Hematopoietic multipotent progenitor cell treated with erythropoietin and hydrocortisone succinate and interleukin-3 and kit ligand, for 6 days (in vitro differentiated cells): ENCODE results near the gene SOWAHA.

Source experiments
- DNase-seq: peaks from one replicate; pipeline ENCODE4 v3.0.0-alpha.2; 2015

Gene SOWAHA

DNA sequence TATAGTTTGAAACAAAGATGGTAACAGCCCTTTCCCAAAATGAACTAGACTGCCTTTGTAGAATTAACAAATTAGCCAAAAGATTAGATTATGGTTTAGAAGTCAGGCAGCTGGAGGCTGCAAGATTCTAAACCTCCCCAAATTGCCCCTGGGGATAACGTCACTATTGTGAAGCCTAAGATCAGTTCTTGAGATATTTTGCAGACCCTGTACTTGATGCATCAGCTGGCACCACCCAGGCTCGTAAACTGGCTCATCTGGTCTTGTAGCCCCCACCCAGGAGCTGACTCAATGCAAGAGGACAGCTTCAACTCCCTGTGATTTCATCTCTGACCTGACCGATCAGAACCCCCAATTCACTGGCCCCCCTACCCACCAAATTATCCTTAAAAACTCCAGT, 4.2 kb upstream of the SOWAHA start:
- DNase-seq, result no peak

DNA sequence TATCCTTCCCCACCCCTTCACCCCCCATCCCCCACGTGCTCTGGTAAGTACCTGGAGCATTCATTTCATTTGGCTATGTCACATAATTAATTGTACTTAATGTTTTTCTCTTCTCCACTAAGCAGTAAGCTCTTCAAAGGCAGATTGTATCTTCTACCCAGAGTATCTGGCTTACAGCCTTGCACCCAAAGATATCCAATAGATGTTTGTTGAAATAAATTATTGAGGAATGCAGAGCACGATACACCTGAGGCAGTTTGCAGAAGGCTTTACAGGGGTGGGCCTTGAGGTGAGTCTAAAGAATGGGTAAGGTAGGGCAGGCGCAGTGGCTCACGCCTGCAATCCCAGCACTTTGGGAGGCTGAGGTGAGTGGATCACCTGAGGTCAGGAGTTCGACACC, 2.5 kb upstream of the SOWAHA start:
- no peak for DNase-seq

DNA sequence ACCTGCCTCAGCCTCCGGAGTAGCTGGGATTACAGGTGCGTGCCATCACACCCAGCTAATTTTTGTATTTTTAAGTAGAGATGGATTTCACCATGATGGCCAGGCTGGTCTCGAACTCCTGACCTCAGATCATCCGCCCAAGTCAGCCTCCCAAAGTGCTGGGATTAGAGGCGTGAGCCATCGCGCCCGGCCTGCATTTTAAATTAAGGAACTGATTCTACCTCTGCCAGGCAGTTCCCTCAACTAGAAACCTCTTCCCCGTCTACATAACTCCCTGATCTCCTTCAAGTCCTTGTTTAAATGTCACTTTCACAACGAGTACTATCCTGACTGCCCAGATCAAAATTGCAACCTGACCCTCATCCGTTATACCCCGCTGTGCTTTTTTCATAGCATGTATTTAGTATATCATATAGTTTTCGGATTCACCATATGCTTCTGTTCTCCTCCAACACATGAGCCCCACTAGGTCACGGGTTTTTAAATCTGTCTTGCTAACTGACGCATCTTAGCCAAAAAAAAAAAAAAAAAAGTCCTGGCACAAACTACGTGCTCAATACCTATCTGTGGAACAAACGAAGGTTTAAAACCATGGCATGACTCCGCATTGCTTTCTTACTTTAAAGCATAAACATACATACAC, 858 bp upstream of the SOWAHA start:
- DNase-seq, result no peak

DNA sequence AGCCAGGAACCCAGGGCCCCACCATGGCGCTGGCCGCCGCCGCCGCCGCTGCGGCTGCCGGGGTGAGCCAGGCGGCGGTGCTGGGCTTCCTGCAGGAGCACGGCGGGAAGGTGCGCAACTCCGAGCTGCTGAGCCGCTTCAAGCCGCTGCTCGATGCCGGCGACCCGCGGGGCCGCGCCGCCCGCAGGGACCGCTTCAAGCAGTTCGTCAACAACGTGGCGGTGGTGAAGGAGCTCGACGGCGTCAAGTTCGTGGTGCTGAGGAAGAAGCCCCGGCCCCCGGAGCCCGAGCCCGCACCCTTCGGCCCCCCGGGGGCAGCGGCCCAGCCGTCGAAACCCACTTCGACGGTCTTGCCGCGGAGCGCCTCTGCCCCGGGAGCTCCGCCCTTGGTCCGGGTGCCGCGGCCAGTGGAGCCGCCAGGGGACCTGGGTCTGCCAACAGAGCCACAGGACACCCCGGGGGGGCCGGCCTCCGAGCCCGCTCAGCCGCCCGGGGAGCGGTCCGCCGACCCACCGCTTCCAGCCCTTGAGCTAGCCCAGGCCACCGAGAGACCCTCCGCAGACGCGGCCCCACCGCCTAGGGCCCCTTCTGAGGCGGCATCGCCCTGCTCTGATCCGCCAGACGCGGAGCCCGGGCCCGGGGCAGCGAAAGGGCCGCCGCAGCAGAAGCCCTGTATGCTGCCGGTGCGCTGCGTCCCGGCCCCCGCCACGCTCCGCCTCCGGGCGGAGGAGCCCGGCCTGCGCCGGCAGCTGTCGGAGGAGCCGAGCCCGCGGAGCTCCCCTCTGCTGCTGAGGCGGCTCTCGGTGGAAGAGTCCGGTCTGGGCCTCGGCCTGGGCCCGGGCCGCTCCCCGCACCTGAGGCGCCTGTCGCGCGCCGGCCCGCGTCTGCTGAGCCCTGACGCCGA, 749 bp downstream of the SOWAHA start:
- DNase-seq, result peak; percentile 35

DNA sequence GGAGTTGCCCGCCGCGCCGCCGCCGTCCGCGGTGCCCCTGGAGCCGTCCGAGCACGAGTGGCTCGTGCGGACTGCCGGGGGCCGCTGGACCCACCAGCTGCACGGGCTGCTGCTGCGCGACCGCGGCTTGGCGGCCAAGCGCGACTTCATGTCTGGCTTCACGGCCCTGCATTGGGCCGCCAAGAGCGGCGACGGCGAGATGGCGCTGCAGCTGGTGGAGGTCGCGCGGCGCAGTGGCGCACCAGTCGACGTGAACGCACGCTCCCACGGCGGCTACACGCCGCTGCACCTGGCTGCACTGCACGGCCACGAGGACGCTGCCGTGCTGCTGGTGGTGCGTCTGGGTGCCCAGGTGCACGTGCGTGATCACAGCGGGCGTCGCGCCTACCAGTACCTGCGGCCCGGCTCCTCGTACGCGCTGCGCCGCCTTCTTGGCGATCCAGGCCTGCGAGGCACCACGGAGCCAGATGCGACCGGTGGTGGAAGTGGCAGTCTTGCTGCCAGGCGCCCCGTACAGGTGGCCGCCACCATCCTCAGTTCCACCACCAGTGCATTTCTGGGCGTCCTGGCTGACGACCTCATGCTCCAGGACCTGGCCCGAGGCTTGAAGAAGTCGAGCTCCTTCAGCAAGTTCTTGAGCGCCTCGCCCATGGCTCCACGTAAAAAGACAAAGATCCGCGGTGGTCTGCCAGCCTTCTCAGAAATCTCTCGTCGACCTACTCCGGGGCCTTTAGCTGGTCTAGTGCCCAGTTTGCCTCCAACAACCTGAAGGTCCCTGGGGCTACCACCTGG, 1.6 kb downstream of the SOWAHA start:
- DNase-seq, result no peak

DNA sequence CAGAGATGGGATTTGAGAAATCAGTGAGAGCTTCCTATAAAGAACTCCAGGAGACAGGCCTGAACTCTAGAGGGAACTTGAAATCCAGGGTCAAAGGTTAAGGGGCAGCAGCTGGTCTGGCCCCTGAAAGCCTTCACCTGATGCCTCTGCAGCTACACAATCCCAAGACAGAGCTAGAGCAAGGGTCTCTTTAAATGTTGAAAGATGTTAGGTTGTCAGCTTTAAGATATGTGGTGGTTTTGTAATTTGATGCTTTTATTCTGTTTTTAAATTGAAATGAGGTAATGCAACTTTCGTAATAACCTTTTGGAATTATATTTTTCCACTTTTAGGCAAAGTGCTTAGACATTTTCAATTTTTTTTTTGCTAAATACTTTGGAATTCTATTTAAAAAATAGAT, 2.4 kb downstream of the SOWAHA start:
- no peak for DNase-seq

DNA sequence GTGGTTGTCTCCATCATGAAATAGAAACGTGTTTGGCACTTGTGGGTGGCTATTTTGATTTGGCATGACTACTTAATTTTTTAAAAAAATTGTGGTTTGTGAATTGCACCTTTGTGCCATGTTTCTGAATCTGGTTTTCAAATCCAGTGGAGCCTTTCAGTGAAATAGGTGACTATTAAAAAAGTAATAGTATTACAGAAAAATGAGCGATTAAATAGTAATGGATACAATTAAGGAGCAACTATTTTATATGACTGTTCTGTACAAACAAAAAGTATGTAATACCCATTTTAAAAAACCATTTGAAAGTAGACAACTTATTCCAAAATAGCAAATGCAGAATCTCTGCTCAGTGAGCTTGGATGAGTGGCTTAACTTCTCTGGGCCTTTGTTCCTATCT, 3.0 kb downstream of the SOWAHA start:
- no peak for DNase-seq

DNA sequence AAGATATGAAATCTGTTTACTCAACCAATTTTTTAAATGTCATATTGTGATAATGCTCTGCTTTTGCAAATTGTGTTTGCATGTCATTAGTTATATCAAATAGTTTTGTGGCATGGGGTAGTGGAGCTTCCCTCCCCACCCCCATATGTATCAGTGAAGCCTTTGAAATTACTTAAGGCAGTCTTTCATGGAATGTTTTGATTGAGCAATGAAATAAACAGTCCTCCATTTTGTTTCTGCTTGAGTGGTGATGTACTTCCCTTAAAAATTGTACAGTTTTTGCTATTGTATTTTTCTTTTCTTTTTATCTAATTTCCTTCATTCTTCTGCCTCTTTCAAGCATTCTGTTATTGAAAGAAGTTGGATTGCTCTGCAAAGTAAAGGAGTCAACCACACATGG, 3.5 kb downstream of the SOWAHA start:
- DNase-seq, result no peak

DNA sequence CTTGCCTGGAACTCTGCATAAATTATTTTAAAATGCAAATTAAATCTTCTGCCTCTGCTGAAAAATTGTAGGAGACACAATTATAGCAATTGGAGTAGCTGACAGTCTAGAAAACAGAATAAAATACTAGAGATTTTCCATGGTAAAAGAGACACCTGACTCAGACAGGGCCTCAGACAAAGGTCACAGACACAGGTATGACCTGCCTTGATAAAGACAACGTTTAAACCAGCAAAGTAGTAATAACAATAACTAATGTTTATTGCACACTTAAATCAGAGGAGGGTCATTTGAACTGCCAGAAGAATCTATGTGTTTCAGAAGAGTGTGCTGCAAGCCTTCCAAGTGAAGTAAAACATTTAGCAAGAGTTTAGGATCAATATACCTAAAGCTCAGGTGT, 3.9 kb downstream of the SOWAHA start:
- no peak for DNase-seq

DNA sequence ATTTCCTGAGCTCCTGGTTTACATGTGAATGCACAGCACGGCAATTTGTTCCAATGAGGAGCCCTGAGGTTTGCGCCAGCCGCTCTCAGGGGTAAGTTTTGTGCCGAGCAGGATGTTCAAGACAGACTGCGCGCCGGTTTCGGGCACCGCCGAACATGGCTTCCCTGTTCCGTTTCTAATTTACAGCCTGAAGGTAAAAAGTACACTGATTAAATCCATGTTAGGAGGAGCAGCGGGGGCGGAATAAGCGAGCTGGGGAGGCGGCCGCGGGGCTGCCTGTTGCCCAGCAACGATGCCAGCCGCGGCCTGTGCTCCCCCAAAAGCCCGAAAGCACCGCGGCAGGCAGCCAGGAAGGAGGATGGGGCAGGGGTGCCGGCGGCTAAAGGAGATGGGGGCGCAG, 6.4 kb downstream of the SOWAHA start:
- no peak for DNase-seq

DNA sequence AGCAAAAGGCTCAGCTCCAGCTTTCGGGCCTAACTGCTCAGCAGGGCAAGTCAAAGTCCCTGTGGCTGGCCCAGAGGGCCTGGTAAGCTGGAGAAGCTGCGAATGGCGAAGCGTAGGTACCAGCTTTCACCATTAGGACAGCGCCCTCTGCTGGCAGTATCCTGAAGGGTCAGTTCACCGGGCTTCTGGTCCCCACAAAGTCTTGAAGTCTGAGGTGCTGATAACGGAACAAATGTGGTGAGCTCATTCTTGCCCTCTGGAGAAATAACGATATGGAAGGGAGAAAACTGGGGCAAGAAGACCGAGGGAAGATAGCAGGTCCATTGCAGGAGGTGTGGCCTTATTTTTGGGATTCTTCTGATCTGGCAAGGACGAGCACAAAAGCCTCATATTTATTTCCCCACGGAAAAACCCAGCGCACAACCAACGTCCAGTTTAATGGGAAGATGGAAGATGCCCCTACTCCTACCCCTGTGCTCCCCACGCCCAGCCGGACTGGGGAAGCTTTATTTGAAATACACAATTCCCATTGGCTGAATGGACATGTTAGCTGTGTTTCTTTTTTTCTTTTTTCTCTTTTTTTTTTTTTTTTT, 7.2 kb downstream of the SOWAHA start:
- DNase-seq, result peak; percentile 98

DNA sequence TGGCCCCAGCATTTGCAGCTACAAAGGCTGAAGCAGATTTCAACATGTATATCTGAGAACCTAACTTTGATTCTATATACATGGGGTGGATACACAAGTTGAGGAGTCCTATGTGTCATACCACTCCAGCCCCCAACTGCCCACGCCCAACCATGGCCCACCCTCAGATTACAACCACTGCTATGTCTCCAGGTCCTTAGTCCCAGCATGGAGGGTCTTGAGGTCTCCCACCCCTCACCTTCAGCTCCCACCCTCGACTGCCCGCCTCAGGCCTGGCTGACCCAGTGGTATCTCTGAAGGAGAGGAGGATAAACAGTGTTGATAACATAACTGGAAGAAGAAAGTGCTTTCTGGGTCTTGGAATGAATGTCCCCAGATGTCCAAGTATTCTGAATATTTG, 8.2 kb downstream of the SOWAHA start:
- no peak for DNase-seq

DNA sequence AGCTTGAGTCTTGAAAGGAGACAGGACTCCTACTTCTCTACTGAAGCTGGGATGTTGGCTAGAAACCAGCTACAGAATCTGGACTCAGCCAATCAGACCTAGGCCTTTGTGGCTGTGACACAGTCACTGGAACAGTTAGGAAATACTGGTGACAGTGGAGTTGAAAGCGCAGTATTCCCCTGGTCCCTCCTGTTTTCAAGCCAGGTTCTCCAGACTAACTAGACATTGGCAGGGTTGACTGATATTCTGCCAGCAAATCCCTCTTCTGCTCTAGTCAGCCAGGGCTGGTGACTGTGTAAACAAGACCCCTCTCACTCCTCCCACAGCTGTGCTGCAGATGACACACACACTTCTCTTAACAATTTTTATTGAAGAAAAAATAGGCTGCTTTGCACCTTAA, 8.7 kb downstream of the SOWAHA start:
- DNase-seq, result no peak

DNA sequence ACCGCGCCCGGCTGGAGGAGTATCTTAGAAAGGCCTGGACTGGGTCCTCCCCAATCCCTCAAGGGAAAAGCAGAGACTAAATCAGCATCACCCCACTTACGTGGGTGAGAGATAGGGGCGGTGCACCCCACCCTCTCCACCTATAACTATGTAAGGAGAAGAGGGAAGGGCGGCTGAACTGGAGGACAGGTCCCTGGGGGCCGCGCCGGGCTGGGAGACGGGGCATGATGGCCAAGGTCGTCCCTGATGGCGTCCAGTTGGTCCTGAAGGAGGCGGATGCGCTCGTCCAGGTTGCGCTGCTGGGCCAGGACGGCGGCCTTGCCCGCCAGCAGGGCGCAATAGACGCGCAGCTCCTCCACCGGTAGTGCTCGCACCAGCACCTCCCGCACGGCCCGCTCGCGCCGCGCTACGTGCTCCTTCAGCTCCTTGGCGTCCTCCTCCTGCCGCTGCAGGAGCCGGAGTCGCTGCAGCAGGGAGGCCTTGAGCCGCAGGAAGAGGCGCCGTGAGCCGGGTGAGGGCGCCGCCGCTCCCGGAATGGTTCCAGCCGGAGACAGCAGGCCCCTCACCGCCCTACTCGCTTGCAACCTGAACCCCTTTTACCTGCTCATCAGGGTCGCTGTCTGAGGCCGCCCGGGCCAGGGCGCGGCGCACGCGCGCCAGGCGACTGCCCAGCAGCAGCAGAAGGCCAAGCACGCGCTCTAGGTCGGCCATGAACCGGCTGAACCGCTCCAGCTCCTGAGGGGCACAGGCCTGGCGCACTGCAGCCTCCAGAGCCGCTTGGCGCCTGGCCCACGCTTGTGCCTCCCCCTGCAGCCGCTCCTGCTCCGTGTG, 9.8 kb downstream of the SOWAHA start:
- DNase-seq, result peak; percentile 51

DNA sequence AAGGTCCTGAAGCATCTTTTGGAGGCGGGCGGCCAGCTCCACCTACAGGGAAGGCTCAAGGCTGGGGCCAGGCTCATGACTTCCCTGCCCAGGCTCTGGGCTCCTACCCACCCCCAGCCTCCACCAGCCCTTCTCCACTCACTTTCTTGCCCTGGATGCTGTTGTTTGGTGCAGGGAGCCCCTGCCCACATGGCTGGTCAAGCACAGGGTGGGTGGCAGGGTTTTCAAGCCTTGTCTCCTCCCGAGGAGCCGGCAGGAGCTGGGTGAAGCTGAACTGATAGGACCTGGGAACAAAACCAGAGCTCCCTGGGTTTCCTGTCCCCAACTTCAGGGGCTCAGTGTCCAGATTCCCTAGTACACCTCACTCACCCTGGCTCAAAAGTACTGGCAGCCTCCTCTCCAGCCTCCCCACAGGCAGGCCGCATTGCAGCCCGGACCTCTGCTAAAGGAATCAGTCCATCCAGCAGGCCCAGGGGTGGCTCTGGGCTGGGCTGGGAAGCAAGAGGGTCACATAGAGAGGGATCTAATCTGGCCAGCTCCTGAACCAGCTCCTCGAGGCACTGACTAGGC, 10.5 kb downstream of the SOWAHA start:
- peak; percentile 42 for DNase-seq

DNA sequence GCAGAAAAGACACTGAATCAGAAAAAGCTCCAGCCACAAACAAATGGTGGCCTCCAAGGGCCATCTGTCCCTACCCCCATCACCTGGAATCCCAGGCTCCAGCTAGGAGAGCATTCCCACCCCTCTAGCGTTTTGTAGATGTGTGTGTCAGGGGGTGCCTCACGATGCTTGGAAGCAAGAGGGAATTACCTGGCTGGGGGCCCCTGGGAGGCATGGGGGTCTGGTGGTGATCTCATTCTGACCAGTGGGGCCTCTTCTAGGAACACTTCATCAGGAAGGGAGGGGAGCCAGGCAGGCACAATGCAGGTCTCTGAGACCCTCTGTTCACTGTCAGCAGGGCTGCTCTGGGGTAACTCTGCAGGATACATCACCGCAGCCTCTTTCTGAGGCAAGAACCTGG, 11.3 kb downstream of the SOWAHA start:
- DNase-seq, result no peak

DNA sequence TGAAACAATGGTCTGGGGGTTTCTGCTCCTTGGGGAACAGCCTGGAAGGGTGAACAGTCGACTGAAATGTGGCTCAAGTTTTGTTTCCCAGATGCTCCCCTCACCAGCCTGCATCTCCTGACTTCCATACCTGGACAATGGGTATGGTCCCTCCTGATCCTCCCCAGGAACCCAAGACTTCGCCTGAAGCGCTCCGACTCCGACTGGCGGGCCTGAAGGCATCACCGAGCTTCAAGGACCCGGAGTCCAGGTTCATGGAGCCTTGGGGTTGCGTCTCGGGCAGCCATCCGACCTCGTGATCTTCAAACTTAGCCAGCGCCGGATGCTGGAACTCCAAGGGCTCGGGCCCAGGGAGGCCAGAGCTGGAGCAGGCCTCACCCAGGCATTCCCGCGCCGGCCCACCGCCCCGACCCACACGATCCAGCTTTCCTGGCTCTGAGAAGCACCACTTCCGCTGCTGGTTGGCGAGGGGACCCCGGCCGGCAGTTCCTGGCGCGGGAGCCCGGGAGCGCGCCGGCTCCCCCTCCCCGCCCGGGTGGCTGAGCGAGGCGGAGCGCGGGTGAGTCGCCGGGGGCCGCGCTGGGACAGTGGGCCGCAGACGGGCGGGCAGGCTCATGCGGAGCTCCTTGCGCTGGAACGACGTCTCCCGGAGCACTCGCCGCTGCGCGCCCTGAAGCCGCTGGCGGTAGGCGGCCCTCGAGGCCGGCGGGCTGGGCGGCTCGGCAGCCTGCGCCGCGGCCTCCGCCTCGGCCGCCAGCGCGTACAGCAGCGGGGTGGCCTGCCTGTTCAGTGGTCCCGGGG, 12.1 kb downstream of the SOWAHA start:
- DNase-seq, result peak; percentile 37

DNA sequence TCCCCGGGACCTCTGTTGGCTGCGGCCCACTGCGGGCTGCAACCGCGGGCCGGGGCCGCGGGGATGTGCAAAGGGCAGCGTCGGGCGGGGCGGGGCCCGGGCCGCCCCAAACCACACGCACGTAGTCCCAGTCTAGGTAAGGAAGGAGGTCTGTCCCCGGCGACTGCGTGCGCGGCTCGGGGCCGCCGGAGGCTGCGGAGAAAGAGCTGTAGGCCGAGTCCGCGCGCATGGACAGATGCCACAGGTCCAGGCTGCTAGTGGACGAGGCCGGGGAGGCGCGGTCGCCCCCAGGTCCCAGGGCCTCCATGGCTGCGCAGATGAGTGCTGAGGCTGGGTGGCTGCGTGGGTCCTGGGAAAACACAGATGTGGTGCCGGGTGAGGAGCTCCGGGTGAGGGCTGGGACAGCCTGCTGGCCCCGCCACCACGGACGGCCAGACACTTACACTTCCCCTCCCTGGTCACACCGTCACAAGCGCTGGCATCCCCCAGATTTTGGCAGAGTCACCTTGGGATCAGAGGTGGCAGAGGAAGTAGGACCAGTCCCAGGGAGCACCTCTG, 12.8 kb downstream of the SOWAHA start:
- DNase-seq, result no peak

DNA sequence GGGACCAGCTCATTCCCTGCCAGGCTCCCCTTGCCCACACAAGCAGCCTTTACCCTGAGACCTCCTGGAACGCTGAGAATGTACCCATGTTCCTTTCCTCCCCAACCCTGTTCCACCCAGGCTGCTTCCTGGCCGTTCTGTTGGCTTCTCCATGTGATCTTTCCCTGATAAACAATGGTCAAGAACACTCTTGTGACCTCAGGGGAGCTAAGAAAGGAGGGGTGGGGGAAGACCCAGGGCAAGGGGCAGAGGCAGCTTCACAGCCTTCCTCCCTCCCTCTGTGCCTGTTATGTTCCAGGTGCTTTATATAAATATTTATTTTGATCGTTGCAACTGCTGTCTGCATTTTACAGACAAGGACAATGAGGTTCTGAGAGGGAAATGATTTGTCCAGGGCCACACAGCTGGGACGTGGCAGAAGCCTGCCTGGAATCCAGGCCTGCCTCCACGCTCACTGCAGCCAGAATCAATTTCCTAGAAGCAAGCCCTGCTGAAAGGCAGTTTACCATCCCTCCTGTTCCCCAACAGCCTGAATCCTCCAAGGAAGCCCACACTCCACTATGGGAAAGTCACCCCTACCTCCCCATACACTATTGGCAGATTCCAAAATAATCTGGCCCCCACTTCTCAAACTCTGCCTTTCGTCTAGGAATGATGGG, 13.5 kb downstream of the SOWAHA start:
- DNase-seq, result no peak
